Mucosa of descending colon (tissue), 3 donors: Measurements from ENCODE around the gene GALNTL6. TPM values are rescaled to one million over a fixed set of nuclear protein-coding genes. Genes with fewer than 3 reads are reported as not detected.
"Not testable (repeated sequence)": the region's sequence is repeated elsewhere in the genome, so short reads cannot be mapped to it uniquely, and the experiment has no call there.

Experiments used
- ATAC-seq: fragments of 200-7000 bp; cut with Tn5 transposase; one replicate; pipeline ENCODE4 v1.9.1; 2020; ENCODE audit warnings: mild to moderate bottlenecking, moderate library complexity
- DNase-seq, 3 donors: peaks; one replicate each; pipeline ENCODE4 v3.0.0-alpha.2; 2020
- H3K36me3 ChIP-seq: fragments of 200-600 bp; one replicate; pipeline ENCODE4 v1.8.0; 2021; ENCODE audit warnings: low read depth, mild to moderate bottlenecking
- H3K4me1 ChIP-seq: fragments of 200-600 bp; one replicate; pipeline ENCODE4 v1.8.0; 2021; ENCODE audit warnings: low read depth, mild to moderate bottlenecking
- H3K4me3 ChIP-seq: fragments of 200-600 bp; one replicate; pipeline ENCODE4 v1.8.0; 2021; ENCODE audit warnings: mild to moderate bottlenecking
- H3K9me3 ChIP-seq: fragments of 200-600 bp; one replicate; pipeline ENCODE4 v1.8.0; 2021; ENCODE audit warnings: mild to moderate bottlenecking
- intact Hi-C, 2 donors: fragments of 100-400 bp; cut with DNase I in 1 of 2; cut with micrococcal nuclease in 1 of 2; formaldehyde crosslinking; loops; one replicate each; pipeline versions ENCODE4 v1.11.0 to v1.11.1; 2022; cut with DNase I, micrococcal nuclease
- total RNA-seq, 3 donors: library from RNA; stranded (reverse); fragmentation: NEBNext Ultra II Directional in 2 of 3; extraction: Animal tissue kit (Norgen Biotek cat#: 25700) in 2 of 3; gene quantifications; one replicate each; pipeline versions ENCODE4 v1.2.1 to v1.2.4, GENCODE V29; 2021 to 2023
- TF ChIP-seq, protein P1 (sequence below): fragments of 200-600 bp; IDR thresholded peaks from one replicate; pipeline ENCODE4 v1.8.0; 2022; ENCODE audit warnings: antibody characterized with exemption, mild to moderate bottlenecking
- donor health status: DM: no; HTN: no; CAD: no; lungs with moderate emphysema.
- donor health status: DM: no; HTN: no; CAD: no.
- donor health status: DM: no; HTN: yes; CAD: no.

Gene GALNTL6
- total RNA-seq, 3 donors from 2014 or later, result 0.12 to 0.27 (median 0.19) TPM

DNA sequence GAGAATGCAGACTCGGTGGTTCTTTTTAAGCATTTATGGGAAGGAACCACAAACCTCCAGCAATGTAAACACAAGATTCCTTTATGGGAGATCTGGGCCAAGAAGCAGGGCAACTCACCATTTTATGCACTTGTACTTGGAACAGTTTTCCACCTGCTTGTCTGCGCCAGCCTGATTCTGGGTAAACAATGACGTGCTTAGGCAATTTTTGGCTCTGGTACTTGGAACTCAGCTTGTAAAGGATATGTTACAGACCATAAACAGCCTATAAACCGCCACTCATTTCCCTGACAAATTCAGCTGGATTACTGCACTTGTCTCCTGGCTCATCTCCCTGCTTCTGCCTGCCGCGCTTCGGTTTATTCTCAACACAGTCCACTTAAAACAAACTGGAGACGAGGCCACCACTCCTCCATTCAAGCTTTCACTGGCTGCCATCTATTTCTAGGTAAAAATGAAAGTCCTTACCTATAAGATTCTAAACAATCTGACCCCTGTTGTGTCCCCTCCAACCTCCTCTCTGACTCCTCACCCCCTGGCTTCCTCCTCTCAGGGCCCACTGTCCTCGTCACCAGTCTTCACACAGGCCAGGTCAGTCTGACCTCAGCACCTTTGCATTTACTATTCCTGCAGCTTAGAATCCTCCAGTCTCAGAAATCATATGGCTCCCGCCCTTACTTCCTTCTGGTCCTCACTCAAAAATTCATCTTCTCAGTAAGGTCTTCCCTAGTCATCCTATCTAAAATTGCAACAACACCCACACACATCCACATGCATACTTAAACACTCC is 1149.6 kb downstream of the GALNTL6 start:
- DNase-seq (peak; percentile 43 to 77 (median 48)), ATAC-seq (peak; percentile 100)
- Histone ChIP-seq H3K4me1 (peaks cover 14% of the 10 kb centered on the region), H3K4me3 (no peak overlapping the region), H3K36me3 (no peaks in the 10 kb centered on the region), H3K9me3 (no peaks in the 10 kb centered on the region)
- intact Hi-C loops, result no loop called here
- TF ChIP-seq, protein P1, sequence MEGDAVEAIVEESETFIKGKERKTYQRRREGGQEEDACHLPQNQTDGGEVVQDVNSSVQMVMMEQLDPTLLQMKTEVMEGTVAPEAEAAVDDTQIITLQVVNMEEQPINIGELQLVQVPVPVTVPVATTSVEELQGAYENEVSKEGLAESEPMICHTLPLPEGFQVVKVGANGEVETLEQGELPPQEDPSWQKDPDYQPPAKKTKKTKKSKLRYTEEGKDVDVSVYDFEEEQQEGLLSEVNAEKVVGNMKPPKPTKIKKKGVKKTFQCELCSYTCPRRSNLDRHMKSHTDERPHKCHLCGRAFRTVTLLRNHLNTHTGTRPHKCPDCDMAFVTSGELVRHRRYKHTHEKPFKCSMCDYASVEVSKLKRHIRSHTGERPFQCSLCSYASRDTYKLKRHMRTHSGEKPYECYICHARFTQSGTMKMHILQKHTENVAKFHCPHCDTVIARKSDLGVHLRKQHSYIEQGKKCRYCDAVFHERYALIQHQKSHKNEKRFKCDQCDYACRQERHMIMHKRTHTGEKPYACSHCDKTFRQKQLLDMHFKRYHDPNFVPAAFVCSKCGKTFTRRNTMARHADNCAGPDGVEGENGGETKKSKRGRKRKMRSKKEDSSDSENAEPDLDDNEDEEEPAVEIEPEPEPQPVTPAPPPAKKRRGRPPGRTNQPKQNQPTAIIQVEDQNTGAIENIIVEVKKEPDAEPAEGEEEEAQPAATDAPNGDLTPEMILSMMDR, result no peak

DNA sequence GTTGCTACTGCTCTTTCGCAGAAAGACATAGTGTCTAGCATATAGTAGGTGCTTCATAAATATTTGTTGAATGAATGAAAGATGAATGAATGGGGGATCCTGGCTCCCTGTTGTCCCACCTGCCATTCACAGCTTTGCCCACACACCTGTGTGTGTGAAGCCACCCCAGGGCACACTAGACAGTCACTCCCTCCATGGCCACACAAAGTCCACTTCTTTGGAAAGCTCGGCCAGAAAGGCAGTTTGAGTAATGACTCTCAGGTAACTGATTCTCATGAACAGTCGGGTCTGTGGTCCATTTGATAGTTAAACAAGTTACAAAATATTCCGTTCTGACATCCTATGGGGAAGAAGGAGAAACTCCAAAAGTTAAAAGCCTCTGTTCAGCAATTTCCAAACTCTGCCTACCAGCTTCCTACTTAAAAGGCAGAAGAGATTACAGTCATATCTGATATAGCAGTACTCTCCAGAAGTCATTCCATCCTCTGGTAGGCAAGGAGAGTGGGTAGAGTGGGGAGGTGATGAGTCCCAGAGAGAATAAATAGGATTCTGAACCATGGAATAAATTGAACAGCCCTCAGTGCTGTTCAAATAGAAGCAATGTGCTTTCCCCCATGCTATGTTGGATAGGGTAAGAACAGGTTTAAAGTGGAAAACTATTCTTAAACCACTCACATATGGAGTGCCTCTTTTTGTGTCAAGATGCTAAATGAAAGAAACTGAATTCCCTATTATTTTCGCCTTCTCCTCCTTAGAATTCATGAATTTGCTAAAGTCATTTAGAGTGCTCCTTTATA is 1150.5 kb downstream of the GALNTL6 start:
- DNase-seq, result no peak
- intact Hi-C loops, result no loop called here
- peak; percentile 19 for ATAC-seq
- Histone ChIP-seq H3K4me3 (no peak overlapping the region), H3K36me3 (no peaks in the 10 kb centered on the region), H3K9me3 (no peaks in the 10 kb centered on the region), H3K4me1 (peaks cover 14% of the 10 kb centered on the region)
- TF ChIP-seq, protein P1, result no peak

DNA sequence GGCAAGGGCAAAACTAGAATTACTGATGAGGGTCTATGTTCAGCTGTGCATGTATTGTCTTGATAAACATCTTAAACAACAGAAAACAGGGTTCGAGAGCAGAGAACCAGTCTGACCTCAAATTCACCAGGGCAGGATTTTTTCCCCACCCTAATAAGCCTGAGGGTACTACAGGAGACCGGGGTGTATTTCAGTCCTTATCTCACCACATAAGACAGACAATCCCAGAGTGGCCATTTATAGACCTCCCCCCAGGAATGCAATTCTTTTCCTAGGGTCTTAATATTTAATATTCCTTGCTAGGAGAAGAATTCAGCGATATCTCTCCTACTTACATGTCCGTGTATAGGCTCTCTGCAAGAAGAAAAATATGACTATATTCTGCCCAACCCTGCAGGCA is 1157.0 kb downstream of the GALNTL6 start:
- H3K4me3 ChIP-seq, DNase-seq, H3K36me3 ChIP-seq, intact Hi-C loops, H3K4me1 ChIP-seq, ATAC-seq: not testable (repeated sequence)
- H3K9me3 ChIP-seq, result peaks cover 12% of the 10 kb centered on the region

DNA sequence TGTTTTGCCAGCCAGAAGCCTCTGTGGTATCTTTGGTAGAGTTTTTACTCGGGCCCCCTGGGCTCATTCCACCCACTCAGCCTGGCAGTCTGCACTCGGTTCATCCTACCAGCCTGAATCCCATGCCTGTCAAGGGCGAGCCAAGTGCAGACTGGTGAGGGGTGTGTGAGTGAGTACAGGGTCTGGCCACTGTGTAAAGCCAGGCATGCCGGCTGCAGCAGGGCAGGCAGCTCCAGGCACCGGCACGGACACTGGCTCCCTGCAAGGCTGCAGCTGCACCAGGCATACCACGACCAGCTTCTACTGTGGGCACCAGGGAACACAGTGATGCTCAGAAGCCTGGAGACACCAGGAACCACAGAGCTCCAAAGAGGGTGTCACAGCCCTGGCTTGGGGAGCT is 1161.4 kb downstream of the GALNTL6 start:
- DNase-seq (no peak), ATAC-seq (no peak)
- TF ChIP-seq, protein P1, result no peak
- H3K4me1 ChIP-seq, result peaks cover 6% of the 10 kb centered on the region
- H3K36me3 ChIP-seq, result no peaks in the 10 kb centered on the region
- intact Hi-C loops, result no loop called here
- no peak overlapping the region for H3K4me3 ChIP-seq
- H3K9me3 ChIP-seq, result peaks cover 7% of the 10 kb centered on the region

DNA sequence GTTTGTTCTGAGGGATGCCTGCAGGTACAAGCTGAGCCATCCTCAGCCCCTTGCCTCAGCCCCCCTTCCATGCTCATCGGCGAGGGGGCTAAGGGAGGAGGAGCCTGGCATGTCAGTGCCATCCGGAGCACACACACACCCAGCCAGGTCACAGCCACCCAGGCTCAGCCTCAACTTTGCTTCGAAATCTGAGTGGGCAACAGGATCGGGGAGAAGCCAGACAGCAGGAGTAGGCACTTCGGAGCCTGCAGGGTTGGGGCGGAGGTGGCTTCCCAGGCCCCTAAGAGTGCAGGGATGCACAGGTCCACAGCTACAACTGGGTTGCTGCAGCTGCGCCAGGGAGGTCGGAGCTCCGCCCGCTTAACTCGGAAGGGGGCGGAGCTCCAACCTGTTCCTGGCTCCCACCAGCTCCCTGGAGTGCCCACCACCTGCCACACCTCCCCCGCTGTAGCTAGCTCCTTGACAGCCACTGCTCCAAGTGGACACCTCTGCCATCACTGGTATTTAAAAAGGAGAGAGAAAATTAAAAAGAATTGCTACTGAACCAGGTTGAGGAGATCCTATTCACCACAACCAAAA is 1162.5 kb downstream of the GALNTL6 start:
- peaks cover 6% of the 10 kb centered on the region for H3K4me1 ChIP-seq
- H3K36me3 ChIP-seq, result no peaks in the 10 kb centered on the region
- intact Hi-C loops, result no loop called here
- DNase-seq (no peak), ATAC-seq (no peak)
- no peaks in the 10 kb centered on the region for H3K9me3 ChIP-seq
- no peak overlapping the region for H3K4me3 ChIP-seq
- TF ChIP-seq, protein P1, result no peak

DNA sequence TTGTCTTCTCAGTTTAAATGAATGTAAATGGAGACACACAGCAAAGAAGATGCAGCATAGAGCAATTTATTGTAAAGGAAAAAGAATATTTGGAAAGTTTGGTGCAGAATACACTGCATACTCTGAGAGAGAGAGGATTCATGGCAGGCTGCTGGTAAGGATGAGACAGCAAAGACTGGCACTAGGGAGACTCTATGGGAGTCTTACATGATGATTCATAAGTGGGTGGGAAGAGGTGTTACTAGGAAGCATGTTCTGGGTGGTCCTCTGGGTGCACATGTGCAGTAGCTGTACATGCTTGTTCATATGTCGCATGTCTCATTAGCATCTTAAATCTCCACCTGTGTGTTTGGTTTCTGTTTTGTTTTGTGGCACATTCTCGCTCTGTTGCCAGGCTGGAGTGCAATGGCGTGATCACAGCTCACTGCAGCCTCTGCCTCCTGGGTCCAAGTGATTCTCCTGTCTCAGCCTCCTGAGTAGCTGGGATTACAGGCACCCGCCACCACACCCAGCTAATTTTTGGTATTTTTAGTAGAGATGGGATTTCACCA is 1164.4 kb downstream of the GALNTL6 start:
- H3K4me1 ChIP-seq, H3K4me3 ChIP-seq, DNase-seq, intact Hi-C loops, H3K36me3 ChIP-seq, ATAC-seq, H3K9me3 ChIP-seq: not testable (repeated sequence)
